ENCODE results near the gene PTPRG.

The PTPRG gene

DNA sequence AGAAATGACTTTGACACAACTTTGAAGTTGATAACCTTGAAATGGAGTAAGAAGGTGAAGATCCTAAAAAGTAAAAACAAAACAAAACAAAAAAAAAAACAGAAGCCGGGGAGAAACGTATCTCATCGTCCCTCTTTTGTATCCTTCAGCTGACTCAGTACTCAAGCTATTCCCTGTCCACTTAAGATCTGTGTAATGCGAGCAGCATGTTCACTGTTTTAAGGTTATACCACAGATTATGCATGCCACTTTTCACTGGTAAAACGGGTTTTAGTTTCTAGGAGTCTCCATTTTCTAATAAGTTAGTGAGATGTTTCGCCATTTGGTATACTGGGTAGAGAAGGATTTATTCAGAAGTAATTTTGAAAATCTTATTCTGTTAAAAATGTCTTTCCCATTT lies 487.7 kb downstream of the PTPRG start:
- Histone ChIP-seq H2AK5ac (ENCODE audit: low read length) (no peak overlapping the region), H3K27ac (ENCODE audit: low read depth, low read length) (no peak overlapping the region), H3K79me2 (ENCODE audit: control insufficient read depth, insufficient read depth, low read length, poor library complexity) (no peaks in the 10 kb centered on the region), H4K8ac (ENCODE audit: low read depth, low read length) (no peak overlapping the region), H2BK5ac (ENCODE audit: low read depth, low read length, poor library complexity) (no peak overlapping the region), H3K4ac (ENCODE audit: low read depth, low read length) (no peak overlapping the region), H2AFZ (ENCODE audit: insufficient read depth, low read length, poor library complexity) (no peak overlapping the region), H4K91ac (ENCODE audit: low read depth, low read length) (no peak overlapping the region), H2BK120ac (ENCODE audit: insufficient read depth, low read length, poor library complexity) (no peak overlapping the region), H3K9ac (ENCODE audit: low read length) (no peak overlapping the region), H3K18ac (ENCODE audit: low read length) (no peak overlapping the region), H3K9me3 (ENCODE audit: insufficient read depth, low read depth, low read length) (no peaks in the 10 kb centered on the region), H3K27me3 (ENCODE audit: insufficient read depth, low read length) (no peaks in the 10 kb centered on the region), H2BK12ac (ENCODE audit: low read length) (no peak overlapping the region), H3K4me3 (ENCODE audit: low read depth, low read length) (no peak overlapping the region), H3K23ac (ENCODE audit: low read length) (no peak overlapping the region), H3K4me2 (ENCODE audit: low read length) (no peak overlapping the region), H4K12ac (ENCODE audit: low read depth, low read length) (no peak overlapping the region), H3K4me1 (ENCODE audit: control insufficient read depth in 1 of 2, insufficient read depth in 2 of 2, low read length in 2 of 2) (no peaks in the 10 kb centered on the region), H3K79me1 (ENCODE audit: low read length) (no peaks in the 10 kb centered on the region), H3K36me3 (ENCODE audit: control insufficient read depth in 1 of 2, insufficient read depth in 2 of 2, low read length in 2 of 2) (no peaks in the 10 kb centered on the region), H3K14ac (ENCODE audit: low read length) (no peak overlapping the region)
- WGBS (ENCODE audit: extremely low coverage, insufficient coverage, insufficient read length) = no CpG with 5 or more reads among the region's 6 CpGs
- peak; percentile 3 to 60 for DNase-seq

DNA sequence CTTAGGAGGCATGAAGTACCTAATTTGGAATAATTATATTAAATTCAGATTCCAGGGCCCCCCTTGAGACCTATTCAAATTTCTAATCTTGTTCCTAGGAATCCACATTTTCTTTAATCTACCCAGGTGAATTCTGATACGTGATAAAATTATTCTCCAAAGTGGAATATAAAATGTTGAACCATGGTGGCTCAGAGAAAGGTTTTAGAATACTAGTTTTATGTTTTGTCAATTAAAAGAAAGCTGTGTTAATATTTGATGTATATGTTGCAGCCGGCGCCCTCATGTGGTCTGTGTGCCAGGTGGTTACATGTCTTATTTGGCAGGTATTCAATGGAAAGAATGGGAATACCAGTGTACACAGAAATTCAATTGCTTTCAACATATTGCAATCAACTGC lies 490.1 kb downstream of the PTPRG start:
- H3K9ac ChIP-seq (ENCODE audit: low read length) = no peak overlapping the region
- no peak overlapping the region for H2AK5ac ChIP-seq (ENCODE audit: low read length)
- H2BK5ac ChIP-seq (ENCODE audit: low read depth, low read length, poor library complexity) = no peak overlapping the region
- H3K79me1 ChIP-seq (ENCODE audit: low read length) = no peaks in the 10 kb centered on the region
- H3K18ac ChIP-seq (ENCODE audit: low read length) = no peak overlapping the region
- no peak overlapping the region for H2AFZ ChIP-seq (ENCODE audit: insufficient read depth, low read length, poor library complexity)
- H4K91ac ChIP-seq (ENCODE audit: low read depth, low read length) = no peak overlapping the region
- H3K4me3 ChIP-seq (ENCODE audit: low read depth, low read length) = no peak overlapping the region
- H3K27ac ChIP-seq (ENCODE audit: low read depth, low read length) = no peak overlapping the region
- no peaks in the 10 kb centered on the region for H3K4me1 ChIP-seq (ENCODE audit: control insufficient read depth in 1 of 2, insufficient read depth in 2 of 2, low read length in 2 of 2)
- no peaks in the 10 kb centered on the region for H3K79me2 ChIP-seq (ENCODE audit: control insufficient read depth, insufficient read depth, low read length, poor library complexity)
- no peak for DNase-seq
- no peak overlapping the region for H3K4ac ChIP-seq (ENCODE audit: low read depth, low read length)
- H3K14ac ChIP-seq (ENCODE audit: low read length) = no peak overlapping the region
- no peaks in the 10 kb centered on the region for H3K36me3 ChIP-seq (ENCODE audit: control insufficient read depth in 1 of 2, insufficient read depth in 2 of 2, low read length in 2 of 2)
- H4K8ac ChIP-seq (ENCODE audit: low read depth, low read length) = no peak overlapping the region
- H3K4me2 ChIP-seq (ENCODE audit: low read length) = no peak overlapping the region
- H2BK120ac ChIP-seq (ENCODE audit: insufficient read depth, low read length, poor library complexity) = no peak overlapping the region
- WGBS (ENCODE audit: extremely low coverage, insufficient coverage, insufficient read length) = no CpG with 5 or more reads among the region's 3 CpGs
- H4K12ac ChIP-seq (ENCODE audit: low read depth, low read length) = no peak overlapping the region
- no peak overlapping the region for H2BK12ac ChIP-seq (ENCODE audit: low read length)
- H3K27me3 ChIP-seq (ENCODE audit: insufficient read depth, low read length) = no peaks in the 10 kb centered on the region
- no peak overlapping the region for H3K23ac ChIP-seq (ENCODE audit: low read length)
- H3K9me3 ChIP-seq (ENCODE audit: insufficient read depth, low read depth, low read length) = no peaks in the 10 kb centered on the region

DNA sequence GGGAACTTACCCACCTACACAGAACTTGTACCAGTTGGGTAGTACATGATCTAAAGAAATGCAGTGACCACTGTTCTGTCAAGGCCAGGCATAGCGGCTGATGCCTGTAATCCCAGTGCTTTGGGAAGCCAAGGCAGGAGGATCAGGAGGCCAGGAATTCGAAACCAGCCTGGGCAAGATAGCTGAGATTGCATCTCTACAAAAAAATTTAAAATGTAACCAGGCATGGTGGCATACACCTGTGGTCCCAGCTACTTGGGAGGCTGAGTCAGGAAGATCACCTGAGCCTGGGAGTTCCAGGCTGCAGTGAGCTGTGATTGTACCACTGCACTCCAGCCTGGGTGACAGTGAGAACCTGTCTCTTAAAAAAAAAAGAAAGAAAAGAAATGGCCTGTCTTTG lies 491.0 kb downstream of the PTPRG start:
- no peak overlapping the region for H3K18ac ChIP-seq (ENCODE audit: low read length)
- no CpG with 5 or more reads among the region's 2 CpGs for WGBS (ENCODE audit: extremely low coverage, insufficient coverage, insufficient read length)
- H2BK12ac ChIP-seq (ENCODE audit: low read length) = no peak overlapping the region
- H3K9me3 ChIP-seq (ENCODE audit: insufficient read depth, low read depth, low read length) = no peaks in the 10 kb centered on the region
- H3K4me3 ChIP-seq (ENCODE audit: low read depth, low read length) = no peak overlapping the region
- no peaks in the 10 kb centered on the region for H3K4me1 ChIP-seq (ENCODE audit: control insufficient read depth in 1 of 2, insufficient read depth in 2 of 2, low read length in 2 of 2)
- H2BK5ac ChIP-seq (ENCODE audit: low read depth, low read length, poor library complexity) = no peak overlapping the region
- no peaks in the 10 kb centered on the region for H3K79me2 ChIP-seq (ENCODE audit: control insufficient read depth, insufficient read depth, low read length, poor library complexity)
- H2AFZ ChIP-seq (ENCODE audit: insufficient read depth, low read length, poor library complexity) = no peak overlapping the region
- H3K4me2 ChIP-seq (ENCODE audit: low read length) = no peak overlapping the region
- H4K8ac ChIP-seq (ENCODE audit: low read depth, low read length) = no peak overlapping the region
- H3K9ac ChIP-seq (ENCODE audit: low read length) = no peak overlapping the region
- no peaks in the 10 kb centered on the region for H3K36me3 ChIP-seq (ENCODE audit: control insufficient read depth in 1 of 2, insufficient read depth in 2 of 2, low read length in 2 of 2)
- no peak overlapping the region for H3K23ac ChIP-seq (ENCODE audit: low read length)
- no peak overlapping the region for H3K14ac ChIP-seq (ENCODE audit: low read length)
- no peak overlapping the region for H2AK5ac ChIP-seq (ENCODE audit: low read length)
- no peaks in the 10 kb centered on the region for H3K27me3 ChIP-seq (ENCODE audit: insufficient read depth, low read length)
- DNase-seq = peak; percentile 51 to 75
- H4K91ac ChIP-seq (ENCODE audit: low read depth, low read length) = no peak overlapping the region
- H3K79me1 ChIP-seq (ENCODE audit: low read length) = no peaks in the 10 kb centered on the region
- H3K4ac ChIP-seq (ENCODE audit: low read depth, low read length) = no peak overlapping the region
- no peak overlapping the region for H4K12ac ChIP-seq (ENCODE audit: low read depth, low read length)
- H2BK120ac ChIP-seq (ENCODE audit: insufficient read depth, low read length, poor library complexity) = no peak overlapping the region
- H3K27ac ChIP-seq (ENCODE audit: low read depth, low read length) = no peak overlapping the region

DNA sequence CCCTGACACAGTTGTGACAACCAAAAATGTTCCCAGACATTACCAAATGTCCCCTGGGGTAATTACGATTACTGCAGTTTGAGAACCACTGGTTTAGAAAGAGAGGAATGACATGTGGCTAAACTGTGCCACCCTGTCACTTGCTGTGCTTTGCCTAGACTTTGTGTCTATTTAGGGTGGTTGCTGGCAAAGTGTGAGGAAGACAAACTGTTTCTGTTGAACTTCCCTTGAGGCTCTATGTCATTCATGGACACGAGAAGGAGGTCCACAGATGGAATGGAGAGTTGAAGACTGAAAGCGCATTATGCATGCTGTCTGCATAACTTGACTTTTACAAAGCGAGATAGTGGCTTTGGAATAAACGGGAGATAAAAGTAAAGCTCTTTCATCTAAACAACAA lies 495.3 kb downstream of the PTPRG start:
- Histone ChIP-seq H2AFZ (ENCODE audit: insufficient read depth, low read length, poor library complexity) (no peak overlapping the region), H3K4me2 (ENCODE audit: low read length) (no peak overlapping the region), H3K9ac (ENCODE audit: low read length) (no peak overlapping the region), H3K14ac (ENCODE audit: low read length) (no peak overlapping the region), H3K4ac (ENCODE audit: low read depth, low read length) (no peak overlapping the region), H2BK120ac (ENCODE audit: insufficient read depth, low read length, poor library complexity) (no peak overlapping the region), H3K27me3 (ENCODE audit: insufficient read depth, low read length) (no peaks in the 10 kb centered on the region), H2BK12ac (ENCODE audit: low read length) (no peak overlapping the region), H4K8ac (ENCODE audit: low read depth, low read length) (no peak overlapping the region), H3K79me1 (ENCODE audit: low read length) (no peaks in the 10 kb centered on the region), H4K91ac (ENCODE audit: low read depth, low read length) (no peak overlapping the region), H3K18ac (ENCODE audit: low read length) (no peak overlapping the region), H3K4me1 (ENCODE audit: control insufficient read depth in 1 of 2, insufficient read depth in 2 of 2, low read length in 2 of 2) (no peaks in the 10 kb centered on the region), H2BK5ac (ENCODE audit: low read depth, low read length, poor library complexity) (no peak overlapping the region), H3K4me3 (ENCODE audit: low read depth, low read length) (no peak overlapping the region), H3K36me3 (ENCODE audit: control insufficient read depth in 1 of 2, insufficient read depth in 2 of 2, low read length in 2 of 2) (no peaks in the 10 kb centered on the region), H3K27ac (ENCODE audit: low read depth, low read length) (no peak overlapping the region), H3K9me3 (ENCODE audit: insufficient read depth, low read depth, low read length) (no peaks in the 10 kb centered on the region), H4K12ac (ENCODE audit: low read depth, low read length) (no peak overlapping the region), H2AK5ac (ENCODE audit: low read length) (no peak overlapping the region), H3K79me2 (ENCODE audit: control insufficient read depth, insufficient read depth, low read length, poor library complexity) (no peaks in the 10 kb centered on the region), H3K23ac (ENCODE audit: low read length) (no peak overlapping the region)
- DNase-seq = no peak
- no CpG with 5 or more reads among the region's 5 CpGs for WGBS (ENCODE audit: extremely low coverage, insufficient coverage, insufficient read length)
